GM12873 (cell line): Measurements from ENCODE around the gene SMIM22.

Source experiments
- TF ChIP-seq, protein P1 (sequence below): IDR thresholded peaks from 2 replicates; pipeline ENCODE4 v1.5.1; 2012; ENCODE audit warnings: low read depth, mild to moderate bottlenecking, moderate library complexity, low read length, control low read depth; ENCODE audit not compliant: insufficient read depth; ENCODE audit errors: missing control alignments

Gene SMIM22

DNA sequence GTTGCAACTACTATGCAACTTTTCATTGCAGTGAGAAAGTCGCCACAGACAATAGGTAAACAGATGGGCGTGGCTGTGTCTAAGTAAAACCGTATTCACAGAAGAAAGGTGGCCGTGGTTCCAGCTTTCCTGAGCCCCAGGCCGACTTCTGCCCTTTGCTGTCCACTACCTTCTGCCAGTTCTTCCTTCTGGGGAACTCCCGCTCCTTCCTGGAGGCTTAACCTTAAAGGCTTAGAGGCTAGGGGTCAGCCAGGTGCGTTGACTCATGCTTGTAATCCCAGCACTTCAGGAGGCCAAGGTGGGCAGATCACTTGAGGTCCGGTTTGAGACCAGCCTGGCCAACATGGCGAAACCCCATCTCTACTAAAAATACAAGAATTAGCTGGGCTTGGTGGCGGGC is 4.9 kb upstream of the SMIM22 start:
- TF ChIP-seq, protein P1, sequence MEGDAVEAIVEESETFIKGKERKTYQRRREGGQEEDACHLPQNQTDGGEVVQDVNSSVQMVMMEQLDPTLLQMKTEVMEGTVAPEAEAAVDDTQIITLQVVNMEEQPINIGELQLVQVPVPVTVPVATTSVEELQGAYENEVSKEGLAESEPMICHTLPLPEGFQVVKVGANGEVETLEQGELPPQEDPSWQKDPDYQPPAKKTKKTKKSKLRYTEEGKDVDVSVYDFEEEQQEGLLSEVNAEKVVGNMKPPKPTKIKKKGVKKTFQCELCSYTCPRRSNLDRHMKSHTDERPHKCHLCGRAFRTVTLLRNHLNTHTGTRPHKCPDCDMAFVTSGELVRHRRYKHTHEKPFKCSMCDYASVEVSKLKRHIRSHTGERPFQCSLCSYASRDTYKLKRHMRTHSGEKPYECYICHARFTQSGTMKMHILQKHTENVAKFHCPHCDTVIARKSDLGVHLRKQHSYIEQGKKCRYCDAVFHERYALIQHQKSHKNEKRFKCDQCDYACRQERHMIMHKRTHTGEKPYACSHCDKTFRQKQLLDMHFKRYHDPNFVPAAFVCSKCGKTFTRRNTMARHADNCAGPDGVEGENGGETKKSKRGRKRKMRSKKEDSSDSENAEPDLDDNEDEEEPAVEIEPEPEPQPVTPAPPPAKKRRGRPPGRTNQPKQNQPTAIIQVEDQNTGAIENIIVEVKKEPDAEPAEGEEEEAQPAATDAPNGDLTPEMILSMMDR, result no peak

DNA sequence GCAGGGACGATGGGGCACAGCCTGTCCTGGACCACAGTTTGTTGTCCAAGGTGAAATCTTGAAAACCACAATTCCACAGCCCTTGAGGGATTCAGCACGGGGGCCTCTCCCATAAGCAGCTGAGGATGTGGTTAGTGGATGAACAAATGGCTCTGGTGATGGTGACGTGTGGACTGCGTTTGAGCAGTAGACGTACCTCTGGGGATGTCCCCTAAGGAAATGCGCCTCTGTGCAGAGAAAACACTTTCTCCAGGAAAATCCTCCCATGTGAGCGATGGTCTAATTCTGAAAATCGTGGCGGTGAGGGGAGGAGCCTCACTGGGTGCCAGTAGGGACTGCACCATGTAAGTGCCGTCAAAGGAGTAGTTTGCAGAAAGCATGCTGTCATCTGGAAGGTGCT is 4.3 kb upstream of the SMIM22 start:
- TF ChIP-seq, protein P1, result no peak

GRCh38 chr16:4792951-4793513 is 2.1 kb upstream of the SMIM22 start:
- TF ChIP-seq, protein P1, result no peak

DNA sequence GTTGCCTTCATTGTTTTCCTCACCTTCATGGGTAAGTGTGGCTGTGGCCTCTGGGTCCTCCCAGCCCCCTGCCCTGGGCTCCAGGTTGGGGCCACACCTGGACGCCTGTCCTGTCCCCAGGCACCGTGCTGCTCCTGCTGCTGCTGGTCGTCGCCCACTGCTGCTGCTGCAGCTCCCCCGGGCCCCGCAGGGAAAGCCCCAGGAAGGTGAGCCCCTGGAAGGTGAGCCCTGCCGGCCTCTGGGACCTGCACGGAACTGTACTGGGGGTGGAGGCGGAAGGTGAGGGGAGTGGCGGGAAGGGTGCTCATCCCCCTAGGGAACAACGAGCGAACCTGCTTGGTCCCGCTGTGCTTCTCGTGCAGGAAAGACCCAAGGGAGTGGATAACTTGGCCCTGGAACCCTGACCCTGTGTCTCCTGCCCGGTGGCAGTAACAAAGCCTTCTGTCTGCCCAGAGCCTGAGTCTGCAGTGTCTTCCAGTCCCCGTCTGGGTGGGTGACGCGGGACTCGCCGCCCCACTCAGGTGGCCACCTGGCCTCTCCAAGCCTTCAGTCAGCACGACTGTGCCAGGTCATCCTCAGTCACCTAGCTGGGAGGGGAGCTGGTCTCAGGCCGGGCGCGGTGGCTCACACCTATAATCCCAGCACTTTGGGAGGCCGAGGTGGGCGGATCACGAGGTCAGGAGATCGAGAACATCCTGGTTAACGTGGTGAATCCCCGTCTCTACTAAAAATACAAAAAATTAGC is 831 bp downstream of the SMIM22 start:
- TF ChIP-seq, protein P1, result no peak

DNA sequence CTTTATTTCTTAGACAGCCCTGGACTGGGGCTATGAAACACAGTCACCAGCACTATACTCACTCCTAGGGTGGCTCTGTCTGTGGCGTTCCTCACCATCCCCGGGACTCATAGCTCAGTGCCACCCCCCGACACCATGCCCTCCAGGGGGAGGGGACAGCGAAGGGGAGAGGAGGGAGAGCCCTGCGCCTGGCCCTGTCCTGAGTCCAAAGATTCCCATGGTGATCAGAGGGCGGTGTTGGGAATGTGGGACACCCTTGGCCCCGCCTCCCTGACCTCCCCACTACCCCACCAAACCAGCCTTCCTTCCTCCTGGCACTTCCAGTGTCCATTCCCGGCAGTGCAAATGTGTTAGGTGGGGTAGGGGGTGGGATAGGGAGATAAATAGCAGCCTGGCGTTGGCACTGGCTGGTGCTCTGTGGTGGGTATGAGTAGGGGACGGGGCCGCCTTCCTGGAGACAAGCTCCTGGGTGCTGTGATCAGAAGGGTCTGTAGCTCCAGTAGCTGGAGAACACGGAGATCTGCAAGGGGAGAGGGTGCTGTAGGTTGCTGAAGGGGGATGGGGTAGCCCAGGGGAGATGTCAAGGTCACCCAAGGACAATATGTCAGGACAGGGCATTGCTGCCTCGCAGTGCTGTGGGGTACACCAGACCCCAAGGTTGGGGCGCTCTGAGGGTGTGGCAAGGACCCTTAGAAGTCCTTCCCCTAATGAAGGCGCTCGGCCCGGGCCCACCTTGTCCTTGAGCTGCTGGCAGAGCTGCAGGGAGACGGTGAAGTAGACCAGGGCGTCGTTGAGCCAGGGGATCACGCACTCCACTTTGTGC is 2.0 kb downstream of the SMIM22 start:
- TF ChIP-seq, protein P1, result no peak

GRCh38 chr16:4797805-4798252 is 2.7 kb downstream of the SMIM22 start:
- TF ChIP-seq, protein P1, result no peak

DNA sequence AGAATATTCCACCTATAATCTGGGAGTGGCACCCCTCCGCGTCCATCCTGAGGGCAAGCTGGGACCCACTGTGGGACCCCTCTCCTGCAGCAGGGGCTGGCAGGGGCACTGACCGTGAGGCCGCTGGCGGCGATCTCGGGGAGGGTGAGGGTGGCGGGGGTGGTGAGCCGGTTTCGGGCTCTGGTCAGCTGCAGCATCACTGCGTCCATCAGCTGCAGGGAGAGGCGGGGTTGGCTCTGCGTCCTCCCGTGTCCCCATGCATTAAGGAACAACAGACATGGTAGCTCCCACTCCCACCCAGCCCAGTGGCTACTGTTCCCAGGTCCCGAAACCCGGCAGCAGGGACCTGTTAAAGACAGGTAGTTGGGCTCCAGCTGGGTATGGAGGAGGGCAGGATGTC is 3.3 kb downstream of the SMIM22 start:
- TF ChIP-seq, protein P1, result no peak
